GM18870 (cell line): Measurements from ENCODE around the gene DRC1.

Experiments
- ATAC-seq: cut with Tn5 transposase; IDR thresholded peaks from one replicate; pipeline ENCODE4 v1.9.1; 2021; ENCODE audit warnings: moderate library complexity; ENCODE audit not compliant: unreplicated experiment

DRC1 gene

GRCh38 chr2:26442707-26443106 lies 41.0 kb downstream of the DRC1 start:
- no peak for ATAC-seq

- no peak for ATAC-seq
Observed at GRCh38 chr2:26444236-26444635, 42.5 kb downstream of the DRC1 start.

GRCh38 chr2:26448651-26449050 lies 46.9 kb downstream of the DRC1 start:
- no peak for ATAC-seq

GRCh38 chr2:26449278-26450030 lies 47.7 kb downstream of the DRC1 start:
- ATAC-seq: no peak

- no peak for ATAC-seq
Observed at GRCh38 chr2:26450031-26450635, 48.4 kb downstream of the DRC1 start.

- no peak for ATAC-seq
Observed at GRCh38 chr2:26451700-26452099, 50.0 kb downstream of the DRC1 start.

GRCh38 chr2:26453421-26454329 lies 52.0 kb downstream of the DRC1 start:
- no peak for ATAC-seq

- ATAC-seq: no peak
Observed at GRCh38 chr2:26454561-26455001, 52.9 kb downstream of the DRC1 start.

GRCh38 chr2:26455037-26455669 lies 53.4 kb downstream of the DRC1 start:
- no peak for ATAC-seq

GRCh38 chr2:26455670-26456439 lies 54.1 kb downstream of the DRC1 start:
- no peak for ATAC-seq

- ATAC-seq: no peak
Observed at GRCh38 chr2:26456440-26457250, 54.9 kb downstream of the DRC1 start.

- no peak for ATAC-seq
Observed at GRCh38 chr2:26457251-26457666, 55.5 kb downstream of the DRC1 start.

- no peak for ATAC-seq
Observed at GRCh38 chr2:26457695-26458364, 56.1 kb downstream of the DRC1 start.

- ATAC-seq: no peak
Observed at GRCh38 chr2:26458365-26459042, 56.8 kb downstream of the DRC1 start.

- no peak for ATAC-seq
Observed at GRCh38 chr2:26459991-26460612, 58.4 kb downstream of the DRC1 start.

GRCh38 chr2:26460613-26461031 lies 58.9 kb downstream of the DRC1 start:
- ATAC-seq: no peak

- no peak for ATAC-seq
Observed at GRCh38 chr2:26461601-26462023, 59.9 kb downstream of the DRC1 start.

- no peak for ATAC-seq
Observed at GRCh38 chr2:26462100-26462499, 60.4 kb downstream of the DRC1 start.
